Upper lobe of right lung (tissue), 1 donor: ENCODE data around the gene CILP2. TPM values are rescaled to one million over a fixed set of nuclear protein-coding genes. Genes with fewer than 3 reads are reported as not detected.

Experiments
- ATAC-seq: fragments of 200-7000 bp; cut with Tn5 transposase; one replicate; pipeline ENCODE4 v1.9.1; 2020; ENCODE audit warnings: mild to moderate bottlenecking, moderate library complexity
- DNase-seq: peaks from one replicate; pipeline ENCODE4 v3.0.0-alpha.2; 2020
- H3K27ac ChIP-seq: fragments of 200-600 bp; one replicate; pipeline ENCODE4 v1.8.0; 2022
- H3K27me3 ChIP-seq: fragments of 200-600 bp; one replicate; pipeline ENCODE4 v1.8.0; 2022; ENCODE audit warnings: mild to moderate bottlenecking
- H3K36me3 ChIP-seq: fragments of 200-600 bp; one replicate; pipeline ENCODE4 v1.8.0; 2022
- H3K4me1 ChIP-seq: fragments of 200-600 bp; one replicate; pipeline ENCODE4 v1.8.0; 2022
- H3K4me3 ChIP-seq: fragments of 200-600 bp; one replicate; pipeline ENCODE4 v1.8.0; 2022; ENCODE audit warnings: mild to moderate bottlenecking
- H3K9me3 ChIP-seq: fragments of 200-600 bp; one replicate; pipeline ENCODE4 v1.8.0; 2022
- intact Hi-C: fragments of 100-400 bp; cut with DNase I; formaldehyde crosslinking; loops from one replicate; pipeline ENCODE4 v1.11.0; 2022
- total RNA-seq: library from RNA; stranded (reverse); fragmentation: NEBNext Ultra II Directional; extraction: Animal tissue kit (Norgen Biotek cat#: 25700); gene quantifications from one replicate; pipeline ENCODE4 v1.2.1, GENCODE V29; 2021
- TF ChIP-seq, protein P1 (sequence below): fragments of 200-600 bp; IDR thresholded peaks from one replicate; pipeline ENCODE4 v1.8.0; 2022; ENCODE audit warnings: antibody characterized with exemption
- donor health status: DM: no; HTN: yes; CAD: no; lungs with severe emphysema.

The CILP2 gene
- total RNA-seq, 1 donor from 2014 or later = 0.41 TPM

DNA sequence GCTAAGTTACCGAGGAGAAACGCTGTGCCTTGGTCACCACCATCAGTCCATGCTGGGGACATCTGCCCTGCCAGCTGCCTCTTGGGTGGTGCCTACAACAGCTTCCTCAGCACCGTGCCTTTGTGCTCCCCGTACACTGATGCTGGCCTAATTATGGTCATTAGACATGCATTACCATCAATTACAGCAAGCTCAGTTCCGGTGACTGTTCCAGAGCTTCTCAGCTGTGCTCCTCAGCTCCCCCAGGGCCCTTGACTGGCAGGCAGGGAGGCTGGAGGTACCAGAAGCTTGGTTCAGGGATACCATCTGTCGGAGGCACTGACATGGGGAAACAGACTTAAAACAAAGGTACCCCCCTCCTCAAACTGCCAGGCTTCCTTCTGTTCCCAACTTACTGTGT, 40.2 kb downstream of the CILP2 start:
- H3K27ac ChIP-seq = no peak overlapping the region
- no peaks in the 10 kb centered on the region for H3K9me3 ChIP-seq
- TF ChIP-seq, protein P1, sequence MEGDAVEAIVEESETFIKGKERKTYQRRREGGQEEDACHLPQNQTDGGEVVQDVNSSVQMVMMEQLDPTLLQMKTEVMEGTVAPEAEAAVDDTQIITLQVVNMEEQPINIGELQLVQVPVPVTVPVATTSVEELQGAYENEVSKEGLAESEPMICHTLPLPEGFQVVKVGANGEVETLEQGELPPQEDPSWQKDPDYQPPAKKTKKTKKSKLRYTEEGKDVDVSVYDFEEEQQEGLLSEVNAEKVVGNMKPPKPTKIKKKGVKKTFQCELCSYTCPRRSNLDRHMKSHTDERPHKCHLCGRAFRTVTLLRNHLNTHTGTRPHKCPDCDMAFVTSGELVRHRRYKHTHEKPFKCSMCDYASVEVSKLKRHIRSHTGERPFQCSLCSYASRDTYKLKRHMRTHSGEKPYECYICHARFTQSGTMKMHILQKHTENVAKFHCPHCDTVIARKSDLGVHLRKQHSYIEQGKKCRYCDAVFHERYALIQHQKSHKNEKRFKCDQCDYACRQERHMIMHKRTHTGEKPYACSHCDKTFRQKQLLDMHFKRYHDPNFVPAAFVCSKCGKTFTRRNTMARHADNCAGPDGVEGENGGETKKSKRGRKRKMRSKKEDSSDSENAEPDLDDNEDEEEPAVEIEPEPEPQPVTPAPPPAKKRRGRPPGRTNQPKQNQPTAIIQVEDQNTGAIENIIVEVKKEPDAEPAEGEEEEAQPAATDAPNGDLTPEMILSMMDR = no peak
- no peak overlapping the region for H3K4me3 ChIP-seq
- H3K27me3 ChIP-seq = no peaks in the 10 kb centered on the region
- no peak for ATAC-seq
- intact Hi-C loops = no loop called here
- H3K36me3 ChIP-seq = no peaks in the 10 kb centered on the region
- no peaks in the 10 kb centered on the region for H3K4me1 ChIP-seq
- DNase-seq = no peak

DNA sequence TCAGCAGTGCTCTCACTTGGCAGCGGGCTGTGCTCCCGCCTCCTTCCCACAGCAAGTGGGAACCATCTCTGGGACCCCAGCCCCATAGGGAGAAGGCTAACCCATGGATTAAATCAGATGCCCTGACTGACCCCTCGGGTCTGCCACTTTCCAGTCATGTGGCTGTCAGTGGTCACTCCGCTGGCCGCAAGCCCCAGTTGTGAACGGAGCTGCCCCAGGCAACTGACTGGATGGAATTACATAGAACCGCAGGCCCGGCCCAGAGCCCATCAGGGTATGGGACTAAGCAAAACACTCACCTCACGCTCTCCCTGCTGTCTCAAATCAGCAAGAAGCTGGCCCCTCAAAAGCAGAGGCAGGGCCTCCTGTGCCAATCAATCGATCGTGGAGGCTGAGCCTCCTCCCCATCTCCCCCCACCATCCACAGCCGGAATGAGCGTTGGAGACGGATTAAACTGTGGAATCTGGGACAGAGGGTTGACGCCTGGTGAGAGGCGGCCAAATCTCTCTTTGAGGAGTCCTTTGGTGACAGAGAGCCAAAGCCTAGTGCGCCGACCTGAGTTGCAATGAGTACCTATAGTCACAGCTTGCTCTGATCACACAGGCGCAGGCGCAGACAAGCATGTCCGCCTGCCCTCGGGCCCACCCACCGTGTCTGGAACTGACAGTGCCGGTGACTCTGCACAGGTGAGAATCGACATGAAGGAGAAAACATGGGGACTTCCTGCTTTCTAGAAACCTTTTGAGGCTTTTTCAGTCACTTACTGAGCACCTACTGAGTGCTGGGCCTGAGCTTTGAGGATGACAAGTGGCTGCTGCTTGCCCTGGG, 41.7 kb downstream of the CILP2 start:
- H3K36me3 ChIP-seq = no peaks in the 10 kb centered on the region
- no peaks in the 10 kb centered on the region for H3K4me1 ChIP-seq
- TF ChIP-seq, protein P1 = no peak
- no peak overlapping the region for H3K27ac ChIP-seq
- H3K9me3 ChIP-seq = no peaks in the 10 kb centered on the region
- intact Hi-C loops = no loop called here
- H3K4me3 ChIP-seq = no peak overlapping the region
- DNase-seq = no peak
- H3K27me3 ChIP-seq = no peaks in the 10 kb centered on the region
- ATAC-seq = no peak

- no peak for DNase-seq
- intact Hi-C loops = no loop called here
Observed at GRCh38 chr19:19580418-19580817, 42.4 kb downstream of the CILP2 start.

GRCh38 chr19:19581391-19581790, 43.3 kb downstream of the CILP2 start:
- Histone ChIP-seq H3K27me3 (no peaks in the 10 kb centered on the region), H3K4me1 (no peaks in the 10 kb centered on the region), H3K9me3 (no peaks in the 10 kb centered on the region), H3K4me3 (no peak overlapping the region), H3K36me3 (no peaks in the 10 kb centered on the region), H3K27ac (no peak overlapping the region)
- intact Hi-C loops = no loop called here
- DNase-seq (no peak), ATAC-seq (no peak)
- TF ChIP-seq, protein P1 = no peak

More at GRCh38 chr19:19580418-19580817, 42.4 kb downstream of the CILP2 start:
- TF ChIP-seq, protein P1 = no peak
- Histone ChIP-seq H3K9me3 (no peaks in the 10 kb centered on the region), H3K27ac (no peak overlapping the region), H3K4me3 (no peak overlapping the region), H3K4me1 (no peaks in the 10 kb centered on the region), H3K36me3 (no peaks in the 10 kb centered on the region), H3K27me3 (no peaks in the 10 kb centered on the region)
- no peak for ATAC-seq

- DNase-seq = no peak
- H3K9me3 ChIP-seq = no peaks in the 10 kb centered on the region
- TF ChIP-seq, protein P1 = no peak
- H3K27me3 ChIP-seq = no peaks in the 10 kb centered on the region
- H3K4me1 ChIP-seq = no peaks in the 10 kb centered on the region
- H3K36me3 ChIP-seq = no peaks in the 10 kb centered on the region
- intact Hi-C loops = no loop called here
- no peak overlapping the region for H3K4me3 ChIP-seq
- no peak for ATAC-seq
- no peak overlapping the region for H3K27ac ChIP-seq
Observed at GRCh38 chr19:19582471-19582870, 44.4 kb downstream of the CILP2 start.
